Activated naive CD8-positive, alpha-beta T cell treated with anti-CD3 and anti-CD28 coated beads, Interleukin-2, amount 50 U/mL, for 16 hours (primary cell): Measurements from ENCODE around the gene PIK3AP1.
A peak's percentile ranks its signal among the peaks of the same experiment; 100 is the strongest.

Source experiments
- DNase-seq: peaks from one replicate; pipeline ENCODE4 v3.0.0-alpha.2; 2020; ENCODE audit warnings: low read depth, low spot score

PIK3AP1 gene

DNA sequence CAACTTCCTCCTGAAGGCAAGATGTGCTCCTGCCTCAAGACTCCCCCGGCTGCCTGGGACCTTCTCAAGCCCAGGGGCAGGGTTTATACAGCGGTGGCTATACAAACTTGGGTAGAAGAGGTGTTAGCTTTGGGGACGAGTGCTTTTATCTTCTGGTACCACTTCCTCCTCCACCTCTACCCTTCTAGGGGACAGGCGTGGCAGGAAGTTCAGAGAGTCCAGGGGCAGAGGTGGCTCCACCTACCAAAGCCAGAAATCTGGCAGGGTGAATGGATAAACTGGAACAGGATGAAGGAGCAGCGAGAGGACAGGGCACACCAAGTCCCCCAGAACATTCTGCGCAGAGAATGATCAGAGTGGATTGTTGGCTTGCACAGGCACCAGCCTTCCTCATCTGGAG lies 109.5 kb downstream of the PIK3AP1 start:
- no peak for DNase-seq

DNA sequence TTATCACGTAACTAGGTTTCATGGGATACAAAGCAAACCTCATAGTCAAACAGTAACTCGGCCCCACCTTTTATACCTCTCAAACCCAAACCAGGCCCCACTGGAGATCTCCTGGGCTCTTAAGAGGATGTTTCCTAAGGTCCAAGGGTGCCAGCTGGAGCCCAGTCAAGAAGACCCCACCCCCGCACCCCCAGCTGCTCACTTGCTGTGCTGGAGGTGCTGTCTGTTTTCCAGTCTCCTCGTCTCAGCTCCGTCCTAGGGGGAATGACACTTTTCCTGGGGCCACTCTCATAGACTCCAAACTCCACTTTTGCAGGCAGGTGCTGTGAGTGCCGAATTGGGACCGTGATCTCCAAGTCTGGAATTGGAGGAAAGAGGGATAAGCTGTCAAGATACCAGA lies 110.8 kb downstream of the PIK3AP1 start:
- DNase-seq = no peak

DNA sequence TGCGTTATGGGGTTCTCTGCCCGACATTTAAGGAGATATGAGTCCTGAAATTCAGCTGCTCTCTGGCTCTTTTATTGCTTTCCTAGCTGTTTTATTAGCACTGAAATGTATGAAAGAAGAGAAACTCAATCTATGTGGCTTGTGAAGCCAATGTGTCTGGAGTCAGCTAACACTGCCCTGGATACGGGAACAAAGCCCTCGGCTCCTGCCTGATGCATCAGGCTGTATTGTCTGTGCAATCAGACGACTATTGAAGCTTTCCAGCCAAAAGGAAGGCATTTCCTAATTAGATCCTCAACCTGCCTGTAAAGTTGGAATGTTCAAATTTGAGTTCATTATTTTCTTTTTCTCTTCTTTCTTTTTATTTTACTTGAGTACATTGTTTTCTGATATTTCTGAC lies 111.5 kb downstream of the PIK3AP1 start:
- no peak for DNase-seq

DNA sequence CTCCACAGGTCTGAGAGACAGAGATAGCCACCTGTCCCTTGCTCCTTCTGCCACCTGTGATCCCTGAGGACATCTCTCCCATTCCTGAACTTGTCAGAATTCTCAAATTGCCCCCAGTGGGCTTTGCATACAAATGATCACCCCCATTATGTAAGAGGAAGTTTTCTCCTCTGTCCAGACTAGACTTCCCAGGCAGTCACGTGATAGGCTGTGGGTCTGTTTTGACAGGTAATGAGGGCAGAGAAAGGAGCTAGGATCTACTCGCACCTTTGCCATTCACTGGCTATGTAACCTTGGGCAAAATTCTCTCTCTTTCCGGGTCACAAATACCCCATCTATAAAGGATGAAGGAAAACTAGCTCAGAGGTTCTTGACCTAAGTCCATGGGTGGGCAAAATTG lies 112.1 kb downstream of the PIK3AP1 start:
- no peak for DNase-seq

DNA sequence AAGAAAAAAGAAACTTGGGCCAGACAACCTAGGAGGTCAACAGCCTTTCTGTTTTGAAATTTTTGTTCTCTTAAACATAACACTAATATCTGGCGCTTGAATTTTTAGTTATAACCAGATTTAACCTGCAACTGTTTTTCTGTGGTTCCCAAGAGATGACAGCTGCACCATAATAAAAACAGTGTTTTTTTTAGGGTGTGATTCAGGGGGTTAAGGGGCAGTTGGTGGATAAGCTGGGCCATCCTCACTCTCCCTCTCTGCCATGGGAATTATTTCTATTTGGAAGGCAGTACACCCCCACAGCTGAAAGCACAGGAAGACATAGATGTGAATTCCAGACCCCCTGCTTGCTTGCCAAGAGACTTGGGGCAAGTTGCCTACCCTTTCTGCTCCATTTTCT lies 113.4 kb downstream of the PIK3AP1 start:
- DNase-seq = no peak

DNA sequence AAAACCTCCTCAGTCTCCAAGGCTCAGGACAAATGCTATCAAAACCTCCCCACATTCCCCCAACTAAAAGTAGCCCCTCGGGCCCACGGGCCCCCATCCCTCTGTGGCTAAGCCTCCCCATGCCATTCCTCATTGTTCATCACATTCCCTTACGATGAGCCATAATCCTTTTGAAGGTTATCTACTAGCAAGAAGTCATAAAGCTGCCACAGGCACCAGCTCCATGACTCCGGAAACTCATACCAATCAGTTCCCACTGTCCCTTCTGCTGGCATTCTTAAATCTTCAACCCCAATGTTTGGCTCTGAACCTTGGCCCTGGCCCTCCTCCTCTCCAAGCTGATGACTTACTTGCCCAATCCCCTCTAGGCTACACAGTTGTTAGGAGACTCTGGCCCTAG lies 114.1 kb downstream of the PIK3AP1 start:
- no peak for DNase-seq

DNA sequence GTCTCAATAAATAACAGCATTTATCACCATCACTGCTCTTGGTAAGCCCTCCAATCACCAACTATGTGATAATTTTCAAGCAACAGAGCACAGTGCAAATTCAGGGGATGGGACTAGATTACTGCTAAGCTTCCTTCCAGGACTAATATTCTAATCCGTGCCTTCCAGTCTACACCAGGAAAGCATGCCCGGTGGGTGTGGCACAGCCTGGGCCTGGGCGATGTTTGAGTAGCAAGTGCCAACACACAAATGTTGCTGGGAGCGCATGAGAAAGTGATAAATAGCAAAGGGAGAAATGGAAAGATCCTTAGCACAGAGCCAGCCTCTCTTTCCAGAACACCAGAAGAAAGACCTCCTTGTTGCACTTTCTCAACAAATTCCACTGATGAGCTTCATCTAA lies 120.0 kb downstream of the PIK3AP1 start:
- no peak for DNase-seq

DNA sequence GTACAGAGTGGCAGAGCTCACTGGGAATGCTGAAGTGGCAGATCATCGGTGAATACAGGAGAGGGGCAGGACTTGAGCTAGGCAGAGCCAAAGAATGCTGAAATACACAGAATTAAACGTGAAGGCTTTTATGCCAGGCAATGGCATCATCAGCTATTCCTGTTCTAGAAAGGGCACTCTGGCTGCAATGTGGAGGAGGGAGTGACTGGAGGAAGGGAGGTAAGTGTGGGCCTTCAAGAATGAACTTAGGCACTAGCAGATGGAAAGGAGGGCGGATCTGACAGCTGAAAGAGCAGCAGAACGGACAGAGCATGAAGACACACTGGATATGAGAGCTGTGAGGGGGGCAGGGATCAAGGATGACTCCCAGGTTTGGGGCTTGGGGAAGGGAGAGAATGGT lies 121.5 kb downstream of the PIK3AP1 start:
- no peak for DNase-seq

DNA sequence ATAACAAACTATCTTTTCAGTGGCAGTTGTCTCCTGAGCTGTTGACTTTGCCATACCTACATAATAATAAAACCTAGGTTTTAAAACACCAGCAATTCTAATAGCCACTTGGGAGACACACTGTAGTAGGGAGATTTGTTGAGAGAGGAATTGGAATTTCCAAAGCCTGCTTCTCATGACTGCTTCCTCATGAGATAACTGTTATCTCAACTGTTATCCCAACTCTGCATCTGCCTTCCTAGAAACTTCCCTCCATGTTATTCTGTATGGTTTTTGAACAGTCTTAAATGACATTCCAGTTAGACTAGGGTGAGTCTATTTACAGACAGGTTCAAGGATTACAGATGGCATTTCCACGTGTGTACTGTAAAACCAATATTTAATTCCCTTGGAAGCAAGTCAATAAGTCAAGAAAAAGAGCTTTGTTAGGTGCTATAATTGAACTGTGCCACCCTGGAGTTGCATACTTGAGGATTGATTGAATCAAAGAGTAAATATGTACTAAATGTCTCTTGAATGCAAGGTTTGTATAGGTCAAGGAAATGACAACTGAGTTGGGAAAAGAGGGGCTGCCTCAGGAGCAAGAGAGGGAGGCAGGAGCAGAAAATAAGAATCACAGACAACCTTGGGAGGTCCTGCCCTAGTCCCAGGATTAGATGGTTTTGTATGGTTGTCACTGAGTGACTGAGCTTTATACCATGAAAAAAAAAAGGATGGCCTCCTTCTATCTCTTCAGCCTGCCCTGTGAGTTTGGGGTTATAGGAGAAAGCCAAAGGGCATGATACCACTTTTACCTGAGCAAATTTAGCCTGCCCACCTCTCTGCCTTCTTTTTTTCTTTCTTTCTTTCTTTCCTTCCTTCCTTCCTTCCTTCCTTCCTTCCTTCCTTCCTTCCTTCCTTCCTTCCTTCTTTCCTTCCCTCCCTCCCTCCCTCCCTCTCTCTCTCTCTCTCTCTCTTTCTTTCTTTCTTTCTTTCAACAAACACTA lies 123.6 kb downstream of the PIK3AP1 start:
- no peak for DNase-seq

DNA sequence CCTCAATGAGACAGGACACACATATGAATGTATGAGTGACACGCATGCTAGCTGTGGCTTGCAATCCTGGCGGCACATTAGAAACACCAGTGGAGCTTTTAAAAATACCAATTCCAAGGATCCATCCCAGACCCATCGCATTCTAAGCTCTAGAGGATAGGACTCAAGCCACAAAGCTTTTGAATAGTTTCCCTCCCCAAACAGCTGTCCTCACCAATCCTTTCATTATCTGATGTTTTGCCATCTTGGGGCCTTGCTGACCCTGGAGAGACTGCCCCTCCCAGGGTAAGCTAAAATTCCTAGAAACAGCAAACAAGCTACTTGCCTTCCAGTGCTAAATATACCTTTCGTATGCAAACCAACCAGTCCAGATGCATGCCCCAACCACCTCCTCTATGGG lies 124.6 kb downstream of the PIK3AP1 start:
- DNase-seq = no peak

DNA sequence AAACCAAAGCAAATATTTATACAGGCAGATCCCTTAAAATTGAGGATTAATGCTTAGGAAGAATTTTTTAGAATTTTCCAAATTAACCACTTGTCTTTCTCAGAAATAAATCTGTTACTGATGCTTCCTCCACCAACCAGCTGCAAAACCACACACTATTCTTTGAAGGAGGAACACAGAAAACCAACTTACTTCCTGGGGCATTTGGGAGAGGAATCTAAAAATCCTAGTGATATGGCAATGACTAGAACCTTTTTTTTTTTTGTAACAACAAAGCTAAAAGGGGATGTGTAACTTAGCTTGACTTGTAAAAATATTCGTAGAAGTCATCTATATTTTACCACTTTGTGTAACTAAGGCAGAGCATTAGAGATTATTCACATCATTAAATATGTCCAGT lies 128.4 kb downstream of the PIK3AP1 start:
- no peak for DNase-seq

DNA sequence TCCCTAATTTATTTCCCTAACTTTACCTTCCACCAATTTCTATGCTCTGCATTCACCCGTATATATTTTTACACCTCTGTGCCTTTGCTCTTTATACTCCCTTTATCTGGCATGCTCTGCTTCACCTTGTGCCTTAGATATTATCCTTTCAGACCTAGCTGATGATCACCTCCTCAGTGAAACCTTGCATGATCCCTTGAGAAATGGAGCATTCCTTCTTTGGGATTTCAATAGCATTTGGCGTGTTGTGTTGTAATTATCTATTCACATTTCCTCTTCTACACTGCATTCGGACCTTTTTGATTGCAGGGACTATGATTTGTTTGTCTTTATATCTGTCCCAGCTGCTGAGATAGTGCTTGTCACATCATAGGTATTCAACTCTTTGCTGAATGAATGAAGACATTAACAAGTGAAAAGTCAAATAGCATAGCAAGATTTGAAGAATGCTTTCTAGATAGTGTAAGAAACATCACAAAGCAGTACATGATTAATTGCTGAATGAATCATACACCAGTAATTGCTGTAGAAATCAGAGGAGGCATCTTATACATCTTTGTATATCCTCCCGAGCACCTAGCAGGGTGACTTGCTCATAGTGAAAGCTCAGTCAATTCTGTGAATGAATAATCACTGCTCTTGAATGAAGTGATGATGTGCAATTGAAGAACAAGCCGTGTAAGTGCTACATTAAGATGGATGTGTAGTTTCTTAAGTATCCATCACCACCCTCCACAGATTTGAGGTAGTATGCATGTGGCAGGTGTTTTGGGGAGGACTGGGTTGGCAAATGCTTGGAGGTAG lies 131.5 kb downstream of the PIK3AP1 start:
- DNase-seq = no peak

DNA sequence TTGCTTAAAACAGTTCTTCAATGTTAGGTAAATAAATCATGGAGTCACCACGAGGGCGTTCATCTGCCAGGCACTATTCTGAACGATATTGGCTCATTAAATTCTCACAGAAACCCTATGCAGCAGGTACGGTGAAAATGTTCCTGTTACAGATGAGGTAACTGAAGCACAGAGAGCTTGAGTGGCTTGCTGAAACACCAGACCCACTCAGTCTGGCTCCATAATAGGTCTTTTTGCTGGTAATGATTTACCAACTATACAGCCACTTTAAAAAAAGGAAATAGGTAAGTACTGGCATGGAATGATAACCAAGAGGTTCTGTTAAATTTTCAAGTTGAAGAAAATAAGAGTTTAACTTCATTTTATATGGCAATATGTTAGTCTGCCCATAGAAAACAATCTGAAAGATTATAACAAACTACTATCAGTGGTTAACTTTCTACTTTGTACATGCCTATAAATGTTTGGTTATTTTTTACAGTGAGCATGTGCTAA lies 132.2 kb downstream of the PIK3AP1 start:
- no peak for DNase-seq

DNA sequence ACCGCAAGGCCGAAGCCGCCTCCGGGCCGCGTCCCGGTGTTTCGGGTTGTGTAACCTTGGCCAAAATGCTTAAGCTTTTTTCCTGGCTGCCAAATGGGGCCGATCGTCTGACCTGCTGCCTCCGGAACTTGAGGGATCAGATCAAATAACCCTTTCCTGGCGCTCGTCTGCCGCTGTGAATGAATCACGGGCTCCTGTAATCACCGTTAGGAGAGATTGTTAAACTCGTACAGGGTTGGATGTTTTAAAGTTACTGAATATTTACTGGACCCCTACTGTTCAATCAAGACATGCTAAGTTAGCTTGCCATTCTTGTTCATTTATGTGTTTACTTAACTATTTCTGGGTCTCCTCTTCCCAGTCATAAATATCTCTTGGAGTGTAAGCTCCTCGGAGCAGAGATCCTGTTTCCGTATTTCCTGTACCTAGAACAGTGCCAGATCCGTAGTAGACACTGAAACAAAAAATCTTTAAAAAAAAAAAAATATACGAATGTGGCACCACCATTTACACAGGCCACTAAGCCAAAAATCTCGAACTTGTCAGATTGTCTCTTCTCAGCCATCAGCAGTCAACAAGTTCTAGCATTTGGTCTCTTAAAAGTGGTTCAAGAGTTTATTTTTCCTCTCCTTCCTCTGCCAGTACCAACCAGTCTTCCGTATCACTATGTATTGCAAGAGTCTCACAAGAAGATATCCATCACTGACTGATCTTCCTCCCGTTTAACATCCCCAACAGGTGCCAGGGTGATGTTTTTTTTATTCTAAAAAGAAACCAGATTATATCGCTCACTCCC lies 132.9 kb downstream of the PIK3AP1 start:
- no peak for DNase-seq

DNA sequence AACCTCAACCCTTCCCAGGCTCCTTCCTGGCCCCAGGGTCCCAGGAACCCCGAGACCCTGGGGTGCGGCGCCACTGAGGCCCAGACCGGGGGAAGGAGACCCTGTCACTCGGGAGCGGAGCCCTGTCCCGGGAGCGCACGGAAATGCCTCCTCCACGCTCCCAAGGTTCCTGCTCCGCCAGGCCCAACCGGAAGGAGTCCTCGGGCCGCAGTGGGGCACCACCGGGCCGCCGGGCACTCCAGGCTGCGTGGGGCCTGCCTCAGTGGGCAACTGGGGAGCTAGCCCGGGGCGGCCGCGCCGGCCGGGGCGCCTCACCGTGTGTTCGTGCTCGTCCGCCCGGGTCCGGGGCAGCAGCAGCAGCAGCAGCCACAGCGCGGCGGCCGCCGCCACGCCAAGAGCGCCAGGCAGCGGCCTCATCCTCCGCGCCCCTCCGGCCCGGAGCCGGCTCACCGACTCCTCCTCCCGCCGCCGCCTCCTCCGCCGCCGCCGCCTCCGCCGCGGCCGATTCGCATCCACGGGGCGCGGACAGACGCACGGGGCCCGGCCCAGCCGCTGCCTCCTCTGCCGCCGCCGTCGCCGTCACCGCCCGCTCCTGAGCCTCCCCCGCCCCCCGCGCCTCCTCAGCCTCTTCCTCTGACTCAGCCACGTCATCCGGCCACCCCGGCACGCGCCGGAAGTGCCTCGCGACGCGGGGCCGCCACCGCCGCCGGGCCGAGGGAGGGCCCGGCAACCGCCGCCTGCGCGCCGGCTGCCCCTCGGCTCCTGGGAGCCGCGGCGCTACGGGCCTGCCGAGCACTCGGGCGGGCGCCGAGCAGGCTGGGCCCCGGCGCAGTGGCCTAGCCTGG lies 133.7 kb downstream of the PIK3AP1 start, which contains the start of gene TM9SF3:
Gene TM9SF3, minus strand, starts transcription at position 594 of the 845 bp plus-strand sequence. Its CDS starts 177 bp downstream, at position 417.
- peak; percentile 87 for DNase-seq

DNA sequence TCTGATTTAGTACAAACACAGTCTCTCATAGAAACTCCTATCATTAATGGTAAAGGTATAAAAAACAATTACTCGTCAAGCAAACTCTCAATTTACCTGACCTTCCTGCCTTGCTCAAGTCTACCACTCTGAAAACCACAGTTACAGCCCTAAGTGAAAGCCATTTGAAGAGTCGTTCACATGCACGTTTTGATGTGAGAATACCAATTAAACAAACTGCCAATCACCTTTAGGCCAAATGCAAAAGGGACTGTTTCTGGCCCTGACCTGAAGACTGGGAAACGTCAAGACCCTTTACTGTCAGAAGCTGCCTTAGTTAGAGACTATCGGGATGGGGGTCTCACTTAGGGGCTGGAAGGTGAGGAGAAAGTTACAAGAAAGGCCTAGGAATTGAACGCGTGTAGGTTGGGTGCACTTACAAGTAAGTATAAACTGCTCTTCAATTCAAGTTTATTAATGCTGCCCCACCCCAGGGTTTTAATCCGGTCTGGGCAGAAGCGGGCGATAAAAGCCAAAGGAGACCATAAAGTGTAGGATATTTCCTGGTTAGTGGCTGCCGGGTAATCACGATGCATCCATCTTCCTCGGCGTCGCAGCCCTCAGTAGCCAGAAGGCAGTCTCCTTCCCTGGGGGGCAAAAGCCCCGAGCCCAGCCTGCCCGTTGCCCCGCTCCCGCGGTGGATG lies 134.4 kb downstream of the PIK3AP1 start:
- DNase-seq = no peak

DNA sequence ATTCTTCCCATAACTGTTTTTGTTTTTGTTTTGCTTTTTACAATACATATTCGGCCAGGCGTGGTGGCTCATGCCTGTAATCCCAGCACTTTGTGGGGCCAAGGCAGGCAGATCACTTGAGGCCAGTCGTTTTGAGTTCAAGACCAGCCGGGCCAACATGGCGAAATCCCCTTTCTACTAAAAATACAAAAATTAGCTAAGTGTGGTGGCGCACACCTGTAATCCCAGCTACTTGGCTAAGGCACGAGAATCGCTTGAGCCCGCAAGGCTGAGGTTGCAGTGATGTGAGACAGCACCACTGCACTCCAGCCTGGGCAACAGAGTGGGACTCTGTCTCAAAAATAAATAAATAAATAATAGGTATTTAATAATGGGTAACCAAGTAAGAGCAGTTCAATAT lies 135.8 kb downstream of the PIK3AP1 start:
- DNase-seq = no peak

DNA sequence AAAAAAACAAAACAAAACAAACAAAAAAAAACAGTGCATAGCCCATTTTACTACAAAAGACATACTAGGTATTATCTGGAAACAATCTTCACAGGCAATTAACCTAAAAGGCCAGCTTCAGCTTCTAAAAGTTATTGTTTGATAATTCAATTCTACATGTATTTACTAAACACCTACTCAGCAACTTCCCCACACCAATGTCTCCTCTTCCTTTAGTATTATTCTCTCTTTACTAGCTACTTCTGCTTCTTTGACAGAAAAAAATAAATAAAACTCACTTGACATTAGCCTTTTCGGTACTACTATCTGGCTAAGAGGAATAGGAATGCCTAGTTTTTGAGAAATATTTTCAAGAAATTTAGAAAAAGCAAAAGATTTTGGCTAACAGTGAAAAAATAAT lies 136.3 kb downstream of the PIK3AP1 start:
- no peak for DNase-seq

DNA sequence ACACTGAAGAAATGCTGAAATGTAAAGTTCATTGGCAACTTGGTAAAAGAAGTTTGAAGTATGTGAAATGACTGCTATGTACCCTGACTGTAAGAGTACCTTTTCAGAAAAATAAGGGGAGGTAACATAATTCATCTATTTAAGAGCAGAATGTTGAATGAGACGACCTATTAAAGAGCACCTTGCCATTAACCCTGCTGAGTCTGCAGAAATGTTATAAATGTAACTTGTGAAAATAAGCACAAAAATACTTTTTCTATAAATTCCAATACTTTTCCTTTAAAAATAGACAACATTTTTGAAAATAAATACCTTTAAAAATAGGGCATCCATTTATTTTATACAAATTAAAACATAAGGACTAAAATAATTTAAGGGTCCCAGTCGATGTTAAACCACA lies 141.2 kb downstream of the PIK3AP1 start:
- DNase-seq = no peak

DNA sequence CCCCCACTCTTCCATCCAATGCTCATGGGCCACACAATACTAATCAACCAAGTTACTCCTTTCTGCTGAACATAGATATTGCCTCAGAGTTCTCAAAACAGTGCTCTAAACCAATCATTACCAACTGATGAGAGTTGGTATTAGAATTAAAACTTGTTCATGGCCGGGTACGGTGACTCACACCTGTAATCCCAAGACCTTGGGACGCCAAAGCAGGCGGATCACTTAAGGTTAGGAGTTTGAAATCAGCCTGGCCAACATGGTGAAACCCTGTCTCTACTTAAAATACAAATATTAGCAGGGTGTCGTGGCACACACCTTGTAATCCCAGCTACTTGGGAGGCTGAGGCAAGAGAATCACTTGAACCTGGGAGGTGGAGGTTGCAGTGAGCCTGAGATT lies 141.7 kb downstream of the PIK3AP1 start:
- no peak for DNase-seq
